Breast epithelium (tissue), 3 donors: ENCODE measurements around the gene LMBR1.

ENCODE experiments used
- POLR2A ChIP-seq: fragments of 450-650 bp; IDR thresholded peaks from one replicate; pipeline ENCODE4 v1.6.1; 2016; ENCODE audit warnings: antibody characterized with exemption, mild to moderate bottlenecking, moderate library complexity
- POLR2AphosphoS5 ChIP-seq, 3 donors: sonication (generic); formaldehyde crosslinking; IDR thresholded peaks; one replicate each; pipeline ENCODE4 v1.6.1; 2017; ENCODE audit warnings: antibody characterized with exemption in 3 of 3

GRCh38 chr7:156731651-156732050, 161.3 kb downstream of the LMBR1 start:
- TF ChIP-seq POLR2AphosphoS5 (IDR thresholded peaks at IDR 0.05), result no peak
- TF ChIP-seq POLR2A, result no peak
